Fibroblast of mammary gland (primary cell): ENCODE measurements around the gene INPP4B.
"Not testable (repeated sequence)": the region's sequence is repeated elsewhere in the genome, so short reads cannot be mapped to it uniquely, and the experiment has no call there.

Source experiments
- DNase-seq: peaks from one replicate; pipeline ENCODE4 v3.0.0-alpha.2; 2010; ENCODE audit warnings: low read depth
- H3K4me3 ChIP-seq: 2 replicates; pipeline ENCODE4 v1.5.1; 2011; ENCODE audit warnings: low read depth, mild to moderate bottlenecking, low read length, moderate library complexity; ENCODE audit not compliant: control insufficient read depth
- CTCF ChIP-seq: conservative IDR thresholded peaks from 2 replicates; pipeline ENCODE4 v1.5.1; 2011; ENCODE audit warnings: low read depth, low read length, inconsistent platforms; ENCODE audit not compliant: control insufficient read depth, insufficient read depth

Gene INPP4B

GRCh38 chr4:142081025-142081424, 765.1 kb downstream of the INPP4B start:
- no peak for DNase-seq
- no peak for TF ChIP-seq CTCF

GRCh38 chr4:142079959-142080358, 766.1 kb downstream of the INPP4B start:
- no peak for DNase-seq
- TF ChIP-seq CTCF, result no peak

More at GRCh38 chr4:142081025-142081424, 765.1 kb downstream of the INPP4B start:
- H3K4me3 ChIP-seq, result no peak overlapping the region

GRCh38 chr4:142077048-142077447, 769.1 kb downstream of the INPP4B start:
- DNase-seq, result no peak
- no peak overlapping the region for H3K4me3 ChIP-seq
- TF ChIP-seq CTCF, result no peak

More at GRCh38 chr4:142079959-142080358, 766.1 kb downstream of the INPP4B start:
- no peak overlapping the region for H3K4me3 ChIP-seq

GRCh38 chr4:142068304-142068703, 777.8 kb downstream of the INPP4B start:
- not testable (repeated sequence) for DNase-seq, H3K4me3 ChIP-seq

- H3K4me3 ChIP-seq, DNase-seq: not testable (repeated sequence)
Measured at GRCh38 chr4:142066562-142066961, 779.5 kb downstream of the INPP4B start.

- no peak for TF ChIP-seq CTCF
- H3K4me3 ChIP-seq, result no peak overlapping the region
- DNase-seq, result peak; percentile 15
Measured at GRCh38 chr4:142065086-142065647, 780.9 kb downstream of the INPP4B start.

GRCh38 chr4:142064181-142064580, 781.9 kb downstream of the INPP4B start:
- peak; percentile 22 for DNase-seq
- no peak for TF ChIP-seq CTCF
- H3K4me3 ChIP-seq, result no peak overlapping the region

- DNase-seq, result no peak
- H3K4me3 ChIP-seq, result no peak overlapping the region
- TF ChIP-seq CTCF, result no peak
Measured at GRCh38 chr4:142045996-142046395, 800.1 kb downstream of the INPP4B start.
